Neural cell (in vitro differentiated cells): Measurements from ENCODE around the gene PER1. TPM values are rescaled to one million over a fixed set of nuclear protein-coding genes. Genes with fewer than 3 reads are reported as not detected.
A peak's percentile ranks its signal among the peaks of the same experiment; 100 is the strongest.

Source experiments
- H2AFZ ChIP-seq: fragments of 200-600, 300-800 bp; sonication (generic), shearing (Covaris generic); 2 replicates; pipeline ENCODE4 v1.6.0; 2014; ENCODE audit warnings: low read depth, mild to moderate bottlenecking, antibody characterized with exemption, low read length, moderate library complexity
- H3F3A ChIP-seq: fragments of 200-600 bp; shearing (Covaris generic); 2 replicates; pipeline ENCODE4 v1.6.1; 2016; ENCODE audit warnings: mild to moderate bottlenecking, moderate library complexity, mixed read lengths, antibody characterized with exemption, low read length; ENCODE audit not compliant: insufficient read depth, poor library complexity, severe bottlenecking
- H3K27ac ChIP-seq: fragments of 200-600, 300-800 bp; sonication (generic), shearing (Covaris generic); 2 replicates; pipeline ENCODE4 v1.5.1; 2014; ENCODE audit warnings: mild to moderate bottlenecking, low read length, moderate library complexity
- H3K27me3 ChIP-seq: fragments of 300-800, 200-600 bp; sonication (generic), shearing (Covaris generic); 2 replicates; pipeline ENCODE4 v1.6.0; 2014; ENCODE audit warnings: mild to moderate bottlenecking, low read depth, low read length, moderate library complexity; ENCODE audit not compliant: insufficient read depth
- H3K36me3 ChIP-seq: fragments of 300-800, 200-600 bp; sonication (generic), shearing (Covaris generic); 2 replicates; pipeline ENCODE4 v1.5.1; 2014; ENCODE audit warnings: mild to moderate bottlenecking, antibody characterized with exemption, low read length, moderate library complexity; ENCODE audit not compliant: insufficient read depth
- H3K4me2 ChIP-seq: fragments of 300-800, 200-600 bp; sonication (generic), shearing (Covaris generic); 2 replicates; pipeline ENCODE4 v1.6.0; 2014; ENCODE audit warnings: mild to moderate bottlenecking, low read length
- H3K4me3 ChIP-seq: fragments of 300-800, 200-600 bp; sonication (generic), shearing (Covaris generic); 2 replicates; pipeline ENCODE4 v1.5.1; 2014; ENCODE audit warnings: mild to moderate bottlenecking, low read length, moderate library complexity
- H3K79me2 ChIP-seq: fragments of 200-600 bp; shearing (Covaris generic); replicated peaks from 2 replicates; pipeline ENCODE4 v1.6.0; 2014; ENCODE audit warnings: mild to moderate bottlenecking, low read length, moderate library complexity; ENCODE audit not compliant: insufficient read depth
- H3K9ac ChIP-seq: fragments of 300-800, 200-600 bp; sonication (generic), shearing (Covaris generic); 2 replicates; pipeline ENCODE4 v1.6.1; 2016; ENCODE audit warnings: mild to moderate bottlenecking, low read length, mixed read lengths
- H3K9me2 ChIP-seq: fragments of 200-600 bp; shearing (Covaris generic); 2 replicates; pipeline ENCODE4 v1.6.1; 2016; ENCODE audit warnings: mild to moderate bottlenecking, low read length, mixed read lengths; ENCODE audit not compliant: insufficient read depth
- H3K9me3 ChIP-seq: fragments of 200-600, 300-800 bp; sonication (generic), shearing (Covaris generic); 2 replicates; pipeline ENCODE4 v1.6.1; 2016; ENCODE audit warnings: mild to moderate bottlenecking, mixed run types, low read length, moderate library complexity, mixed read lengths
- H4K20me1 ChIP-seq: fragments of 200-600 bp; shearing (Covaris generic); 2 replicates; pipeline ENCODE4 v1.6.1; 2016; ENCODE audit warnings: mild to moderate bottlenecking, mixed run types; ENCODE audit not compliant: insufficient read depth
- EP300 ChIP-seq: fragments of 450-650 bp; conservative IDR thresholded peaks from 2 replicates; pipeline ENCODE4 v1.6.1; 2014; ENCODE audit warnings: antibody characterized with exemption, mild to moderate bottlenecking, moderate library complexity; ENCODE audit not compliant: poor library complexity, severe bottlenecking
- EZH2 ChIP-seq: fragments of 200-600, 300-800 bp; shearing (Covaris generic), sonication (generic); IDR thresholded peaks from 2 replicates; pipeline ENCODE4 v1.6.1; 2014; ENCODE audit warnings: antibody characterized with exemption, low read length, borderline replicate concordance, mild to moderate bottlenecking; ENCODE audit not compliant: insufficient read depth, poor library complexity, severe bottlenecking
- MXI1 ChIP-seq: fragments of 450-650 bp; conservative IDR thresholded peaks from 2 replicates; pipeline ENCODE4 v1.6.1; 2014; ENCODE audit warnings: antibody characterized with exemption, mild to moderate bottlenecking; ENCODE audit not compliant: poor library complexity, severe bottlenecking
- POLR2AphosphoS5 ChIP-seq: IDR thresholded peaks from 2 replicates; pipeline ENCODE4 v1.6.1; 2012
- RAD21 ChIP-seq: fragments of 450-650 bp; conservative IDR thresholded peaks from 2 replicates; pipeline ENCODE4 v1.6.1; 2014; ENCODE audit warnings: antibody characterized with exemption, mild to moderate bottlenecking, moderate library complexity
- REST ChIP-seq: IDR thresholded peaks from 2 replicates; pipeline ENCODE4 v1.6.1; 2012; ENCODE audit warnings: borderline replicate concordance
- SMC3 ChIP-seq: fragments of 450-650 bp; conservative IDR thresholded peaks from 2 replicates; pipeline ENCODE4 v1.6.1; 2014; ENCODE audit warnings: antibody characterized with exemption, mild to moderate bottlenecking, moderate library complexity; ENCODE audit not compliant: poor library complexity
- TAF1 ChIP-seq: IDR thresholded peaks from 2 replicates; pipeline ENCODE4 v1.6.1; 2012; ENCODE audit warnings: low read depth
- polyA plus RNA-seq: library from polyadenylated mRNA; depleted of rRNA; stranded (reverse); fragments of >200 nt; gene quantifications from 2 replicates; pipeline ENCODE4 v1.2.3, GENCODE V29; 2014
- TF ChIP-seq, protein P1 (sequence below): fragments of 450-650 bp; IDR thresholded peaks from 2 replicates; pipeline ENCODE4 v1.5.1; 2014; ENCODE audit warnings: antibody characterized with exemption, mild to moderate bottlenecking, moderate library complexity; ENCODE audit not compliant: poor library complexity, severe bottlenecking

The PER1 gene
- polyA plus RNA-seq, 1 donor from 2014 or later: 1.9 TPM

- Histone ChIP-seq H3K4me2 (peak within 1 kb of the TSS; percentile 96), H3K9me3 (no peaks in the 10 kb centered on the region), H3K27me3 (no peaks in the 10 kb centered on the region), H2AFZ (peak within 1 kb of the TSS; percentile 96), H3K9ac (peak within 1 kb of the TSS; percentile 99), H4K20me1 (peaks cover 11% of the 10 kb centered on the region), H3K36me3 (no peaks in the 10 kb centered on the region), H3F3A (no peaks in the 10 kb centered on the region), H3K9me2 (no peaks in the 10 kb centered on the region), H3K79me2 (peaks cover 45% of the 10 kb centered on the region), H3K27ac (peak within 1 kb of the TSS; percentile 91), H3K4me3 (peak within 1 kb of the TSS; percentile 94)
- TF ChIP-seq, protein P1, sequence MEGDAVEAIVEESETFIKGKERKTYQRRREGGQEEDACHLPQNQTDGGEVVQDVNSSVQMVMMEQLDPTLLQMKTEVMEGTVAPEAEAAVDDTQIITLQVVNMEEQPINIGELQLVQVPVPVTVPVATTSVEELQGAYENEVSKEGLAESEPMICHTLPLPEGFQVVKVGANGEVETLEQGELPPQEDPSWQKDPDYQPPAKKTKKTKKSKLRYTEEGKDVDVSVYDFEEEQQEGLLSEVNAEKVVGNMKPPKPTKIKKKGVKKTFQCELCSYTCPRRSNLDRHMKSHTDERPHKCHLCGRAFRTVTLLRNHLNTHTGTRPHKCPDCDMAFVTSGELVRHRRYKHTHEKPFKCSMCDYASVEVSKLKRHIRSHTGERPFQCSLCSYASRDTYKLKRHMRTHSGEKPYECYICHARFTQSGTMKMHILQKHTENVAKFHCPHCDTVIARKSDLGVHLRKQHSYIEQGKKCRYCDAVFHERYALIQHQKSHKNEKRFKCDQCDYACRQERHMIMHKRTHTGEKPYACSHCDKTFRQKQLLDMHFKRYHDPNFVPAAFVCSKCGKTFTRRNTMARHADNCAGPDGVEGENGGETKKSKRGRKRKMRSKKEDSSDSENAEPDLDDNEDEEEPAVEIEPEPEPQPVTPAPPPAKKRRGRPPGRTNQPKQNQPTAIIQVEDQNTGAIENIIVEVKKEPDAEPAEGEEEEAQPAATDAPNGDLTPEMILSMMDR: no peak
- TF ChIP-seq REST (peak; percentile 85), MXI1 (peak; percentile 85), EP300 (peak; percentile 63), TAF1 (peak; percentile 91), EZH2 (no peak), SMC3 (peak; percentile 32), POLR2AphosphoS5 (peak; percentile 98), RAD21 (peak; percentile 25)
These were observed 10.2 kb upstream of the PER1 start, which contains the start of gene VAMP2 for GRCh38 chr17:8162233-8162996. Gene VAMP2, minus strand, starts transcription at chr17:8162948. Its CDS starts 69 bp downstream, at chr17:8162879.

GRCh38 chr17:8161289-8162232 is 9.4 kb upstream of the PER1 start:
- TF ChIP-seq, protein P1: no peak
- TF ChIP-seq RAD21: no peak
- TF ChIP-seq MXI1: no peak
- TF ChIP-seq EZH2: no peak
- TF ChIP-seq TAF1: no peak
- no peak overlapping the region for H2AFZ ChIP-seq
- H3F3A ChIP-seq: no peaks in the 10 kb centered on the region
- peaks cover 45% of the 10 kb centered on the region for H3K79me2 ChIP-seq
- peak overlapping the region; percentile 94 for H3K4me3 ChIP-seq
- no peaks in the 10 kb centered on the region for H3K9me2 ChIP-seq
- H3K27ac ChIP-seq: peak overlapping the region; percentile 87
- H3K27me3 ChIP-seq: no peaks in the 10 kb centered on the region
- H3K9me3 ChIP-seq: no peaks in the 10 kb centered on the region
- H4K20me1 ChIP-seq: peaks cover 11% of the 10 kb centered on the region
- H3K4me2 ChIP-seq: peak overlapping the region; percentile 96
- H3K9ac ChIP-seq: peak overlapping the region; percentile 99
- no peaks in the 10 kb centered on the region for H3K36me3 ChIP-seq
